PC-3 (cell line): ENCODE measurements around the gene PTPRE. TPM values are rescaled to one million over a fixed set of nuclear protein-coding genes. Genes with fewer than 3 reads are reported as not detected.

ENCODE experiments used
- ATAC-seq: fragments of 200-7000 bp; cut with Tn5 transposase; 2 replicates; pipeline ENCODE4 v1.9.1; 2020; ENCODE audit warnings: mild to moderate bottlenecking, moderate library complexity
- BruUV-seq: library from RNA; stranded (reverse); fragments of 400-500 nt; replicated peaks from 2 replicates; lab custom pipeline; 2021; lab: Mats Ljungman, UMichigan
- CTCF ChIA-PET: fragments of 300-600 bp; sonication (Branson Sonifier 250); formaldehyde crosslinking; loops from one replicate; lab custom pipeline; 2022; ENCODE audit warnings: antibody characterized with exemption; lab: Charles Lee
- POLR2A ChIA-PET: fragments of 300-600 bp; sonication (Branson Sonifier 250); formaldehyde crosslinking; loops from one replicate; lab custom pipeline; 2022; ENCODE audit warnings: antibody characterized with exemption; ENCODE audit not compliant: unreplicated experiment; lab: Charles Lee
- DNase-seq: peaks from one replicate; pipeline ENCODE4 v3.0.0-alpha.2; 2015
- H2AFZ ChIP-seq: fragments of 300-600 bp; sonication (generic); 2 replicates; pipeline ENCODE4 v1.6.0; 2016; ENCODE audit warnings: antibody characterized with exemption, low read length
- H3F3A ChIP-seq: fragments of 300-600 bp; sonication (generic); one replicate; pipeline ENCODE4 v1.6.0; 2017; ENCODE audit warnings: antibody characterized with exemption, low read length, control low read depth, mild to moderate bottlenecking; ENCODE audit not compliant: unreplicated experiment
- H3K27ac ChIP-seq: fragments of 300-600 bp; sonication (generic); 2 replicates; pipeline ENCODE4 v1.5.1; 2016; ENCODE audit warnings: mild to moderate bottlenecking, low read length
- H3K27me3 ChIP-seq: fragments of 300-600 bp; sonication (generic); 2 replicates; pipeline ENCODE4 v1.6.1; 2016; ENCODE audit warnings: low read length, mixed read lengths
- H3K36me3 ChIP-seq: fragments of 300-600 bp; sonication (generic); 2 replicates; pipeline ENCODE4 v1.6.1; 2016; ENCODE audit warnings: low read depth, mixed run types, low read length, mixed read lengths
- H3K4me1 ChIP-seq: fragments of 300-600 bp; sonication (generic); 2 replicates; pipeline ENCODE4 v1.5.1; 2016; ENCODE audit warnings: low read length; ENCODE audit not compliant: insufficient read depth
- H3K4me2 ChIP-seq: fragments of 300-600 bp; sonication (generic); 2 replicates; pipeline ENCODE4 v1.6.0; 2016; ENCODE audit warnings: low read length
- H3K4me3 ChIP-seq: fragments of 300-600 bp; sonication (generic); 2 replicates; pipeline ENCODE4 v1.5.1; 2016; ENCODE audit warnings: mild to moderate bottlenecking, low read length, mixed read lengths
- H3K79me2 ChIP-seq: fragments of 300-600 bp; sonication (generic); 2 replicates; pipeline ENCODE4 v1.6.1; 2017; ENCODE audit warnings: low read length, mixed read lengths
- H3K9ac ChIP-seq: fragments of 300-600 bp; sonication (generic); 2 replicates; pipeline ENCODE4 v1.6.0; 2016; ENCODE audit warnings: mild to moderate bottlenecking, low read length
- H3K9me2 ChIP-seq: fragments of 300-600 bp; sonication (generic); replicated peaks from 2 replicates; pipeline ENCODE4 v1.6.1; 2016; ENCODE audit warnings: mixed run types, low read length, mixed read lengths
- H3K9me3 ChIP-seq: fragments of 300-600 bp; sonication (generic); 2 replicates; pipeline ENCODE4 v1.6.1; 2016; ENCODE audit warnings: low read length, mixed read lengths
- H4K20me1 ChIP-seq: fragments of 300-600 bp; sonication (generic); 2 replicates; pipeline ENCODE4 v1.6.1; 2016; ENCODE audit warnings: low read length, mixed read lengths
- CTCF ChIP-seq: fragments of 300-600 bp; sonication (generic); conservative IDR thresholded peaks from 2 replicates; pipeline ENCODE4 v1.5.1; 2017; ENCODE audit warnings: antibody characterized with exemption, low read depth, mild to moderate bottlenecking, low read length
- EZH2 ChIP-seq: fragments of 300-600 bp; sonication (generic); IDR thresholded peaks from one replicate; pipeline ENCODE4 v1.6.1; 2017; ENCODE audit warnings: antibody characterized with exemption, mild to moderate bottlenecking, low read length; ENCODE audit not compliant: unreplicated experiment
- EZH2phosphoT487 ChIP-seq: fragments of 300-600 bp; sonication (generic); IDR thresholded peaks from 2 replicates; pipeline ENCODE4 v1.6.1; 2018; ENCODE audit warnings: mild to moderate bottlenecking, antibody characterized with exemption, low read length, borderline replicate concordance
- intact Hi-C: fragments of 100-400 bp; cut with micrococcal nuclease; formaldehyde crosslinking; loops from 2 replicates; pipeline ENCODE4 v1.9.0; 2023
- total RNA-seq: library from RNA; depleted of rRNA; stranded (reverse); fragments of >200 nt; gene quantifications from 2 replicates; pipeline ENCODE4 v1.2.3, GENCODE V29; 2014

The PTPRE gene
- total RNA-seq, 1 experiment from 2014 or later, result 3.1 TPM

GRCh38 chr10:127961071-127961470 lies 54.2 kb downstream of the PTPRE start:
- no peaks in the 10 kb centered on the region for H3K9me2 ChIP-seq
- H3K27ac ChIP-seq, result no peak overlapping the region
- no peak for TF ChIP-seq EZH2
- no peak for TF ChIP-seq EZH2phosphoT487
- TF ChIP-seq CTCF, result no peak
- no peak overlapping the region for H2AFZ ChIP-seq
- no TSS peak for BruUV-seq
- POLR2A ChIA-PET, result no interaction called here
- no peaks in the 10 kb centered on the region for H3K36me3 ChIP-seq
- H3K79me2 ChIP-seq, result no peaks in the 10 kb centered on the region
- CTCF ChIA-PET, result no interaction called here
- no peak overlapping the region for H3K4me2 ChIP-seq
- H4K20me1 ChIP-seq, result no peaks in the 10 kb centered on the region
- no peak overlapping the region for H3K9ac ChIP-seq
- no peaks in the 10 kb centered on the region for H3F3A ChIP-seq
- no peaks in the 10 kb centered on the region for H3K9me3 ChIP-seq
- no peaks in the 10 kb centered on the region; the same call in 1 of the 2 replicates for H3K27me3 ChIP-seq
- ATAC-seq (no peak), DNase-seq (no peak)
- no peak overlapping the region for H3K4me3 ChIP-seq
- H3K4me1 ChIP-seq, result no peaks in the 10 kb centered on the region
- intact Hi-C loops, result no loop called here

GRCh38 chr10:127962205-127962604 lies 55.3 kb downstream of the PTPRE start:
- H3K9ac ChIP-seq, result no peak overlapping the region
- intact Hi-C loops, result no loop called here
- H3F3A ChIP-seq, result no peaks in the 10 kb centered on the region
- no peak overlapping the region for H2AFZ ChIP-seq
- H4K20me1 ChIP-seq, result no peaks in the 10 kb centered on the region
- H3K79me2 ChIP-seq, result no peaks in the 10 kb centered on the region
- no TSS peak for BruUV-seq
- H3K4me2 ChIP-seq, result no peak overlapping the region
- H3K4me1 ChIP-seq, result no peaks in the 10 kb centered on the region
- no peaks in the 10 kb centered on the region for H3K9me3 ChIP-seq
- H3K4me3 ChIP-seq, result no peak overlapping the region
- H3K36me3 ChIP-seq, result no peaks in the 10 kb centered on the region
- no peak for DNase-seq
- TF ChIP-seq EZH2 (no peak), CTCF (no peak), EZH2phosphoT487 (no peak)
- ATAC-seq, result no peak
- H3K9me2 ChIP-seq, result no peaks in the 10 kb centered on the region
- H3K27me3 ChIP-seq, result no peaks in the 10 kb centered on the region; the same call in 1 of the 2 replicates
- CTCF ChIA-PET, result no interaction called here
- H3K27ac ChIP-seq, result no peak overlapping the region
- POLR2A ChIA-PET, result no interaction called here

GRCh38 chr10:127963136-127963535 lies 56.2 kb downstream of the PTPRE start:
- POLR2A ChIA-PET, result no interaction called here

More at GRCh38 chr10:127963136-127963535, 56.2 kb downstream of the PTPRE start:
- intact Hi-C loops, result no loop called here
- Histone ChIP-seq H3F3A (no peaks in the 10 kb centered on the region), H3K9ac (no peak overlapping the region), H3K4me3 (no peak overlapping the region), H3K4me1 (no peaks in the 10 kb centered on the region), H3K27ac (no peak overlapping the region), H3K4me2 (no peak overlapping the region), H3K36me3 (no peaks in the 10 kb centered on the region), H3K27me3 (no peaks in the 10 kb centered on the region; the same call in 1 of the 2 replicates), H4K20me1 (no peaks in the 10 kb centered on the region), H3K9me3 (no peaks in the 10 kb centered on the region), H3K9me2 (no peaks in the 10 kb centered on the region), H2AFZ (no peak overlapping the region), H3K79me2 (no peaks in the 10 kb centered on the region)
- no peak for TF ChIP-seq CTCF
- no peak for TF ChIP-seq EZH2
- no peak for TF ChIP-seq EZH2phosphoT487
- BruUV-seq, result no TSS peak
- DNase-seq (no peak), ATAC-seq (no peak)
- CTCF ChIA-PET, result no interaction called here
